Kidney capillary endothelial cell (primary cell): Measurements from ENCODE around the gene CCAR1.
"Not testable (repeated sequence)": the region's sequence is repeated elsewhere in the genome, so short reads cannot be mapped to it uniquely, and the experiment has no call there.

ENCODE experiments used
- DNase-seq: peaks from one replicate; pipeline ENCODE4 v3.0.0-alpha.2; 2018; ENCODE audit warnings: low spot score

CCAR1 gene

DNA sequence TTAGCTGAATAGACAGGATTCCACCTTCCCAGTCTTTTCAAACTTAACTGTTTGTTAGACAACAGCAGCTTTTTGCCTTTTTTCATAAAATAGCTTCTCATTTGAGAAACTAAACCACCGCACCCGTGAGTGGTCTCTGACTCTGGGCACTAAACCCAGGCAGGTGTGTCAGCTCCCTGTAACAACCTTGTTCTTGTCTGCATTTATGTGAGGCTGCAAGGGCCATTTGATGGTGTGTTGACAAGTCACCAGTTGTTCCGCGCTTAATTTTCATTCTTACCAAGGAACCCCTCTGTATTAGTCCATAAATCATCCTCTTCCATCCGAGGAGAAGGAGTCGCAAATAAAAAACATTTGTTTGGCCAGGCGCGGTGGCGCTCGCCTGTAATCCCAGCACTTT lies 107.8 kb downstream of the CCAR1 start:
- DNase-seq: no peak

DNA sequence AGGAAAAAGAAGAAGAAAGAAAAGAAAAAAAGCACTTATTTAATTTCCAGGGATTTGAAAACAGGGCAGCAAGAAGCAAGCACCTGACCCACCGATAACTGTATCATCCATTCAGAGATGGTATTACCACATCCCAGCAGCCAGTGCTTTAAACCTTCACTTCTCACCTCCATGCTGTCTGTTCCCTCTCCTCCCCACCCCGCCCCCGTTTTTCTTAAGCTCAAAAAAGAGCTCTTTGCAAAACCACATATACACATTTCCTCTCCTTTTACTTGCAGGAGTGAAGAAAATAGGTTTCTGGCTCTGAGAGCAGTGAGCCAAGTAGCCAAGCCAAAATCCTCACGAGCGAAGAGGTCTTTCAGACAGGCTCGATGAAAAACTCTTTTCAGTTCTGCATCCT lies 108.5 kb downstream of the CCAR1 start:
- DNase-seq: no peak

- DNase-seq: no peak
Measured at GRCh38 chr10:68829952-68830351, 108.9 kb downstream of the CCAR1 start.

DNA sequence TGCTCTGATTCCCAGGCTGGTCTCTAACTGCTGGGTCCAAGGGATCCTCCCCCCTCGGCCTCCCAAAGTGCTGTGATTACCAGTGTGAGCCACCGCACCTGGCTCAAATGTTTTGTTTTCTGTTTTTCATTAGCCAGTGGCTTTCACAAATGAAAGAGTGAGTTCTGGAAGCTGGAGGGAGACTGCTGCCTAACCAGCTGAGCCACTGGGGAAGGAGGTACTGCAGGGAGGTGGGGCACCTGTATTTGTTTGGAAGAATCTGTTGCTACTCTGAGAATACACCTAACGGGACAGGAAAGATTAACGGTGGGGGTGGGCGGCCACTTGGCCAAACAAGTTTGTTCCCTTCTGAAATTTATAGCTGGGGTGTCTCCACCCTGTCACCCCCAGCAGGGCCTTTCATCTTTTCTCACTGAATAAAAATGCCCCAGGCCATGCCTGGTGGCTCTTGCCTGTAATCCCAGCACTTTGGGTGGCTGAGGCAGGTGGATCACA lies 111.0 kb downstream of the CCAR1 start:
- DNase-seq: no peak

DNA sequence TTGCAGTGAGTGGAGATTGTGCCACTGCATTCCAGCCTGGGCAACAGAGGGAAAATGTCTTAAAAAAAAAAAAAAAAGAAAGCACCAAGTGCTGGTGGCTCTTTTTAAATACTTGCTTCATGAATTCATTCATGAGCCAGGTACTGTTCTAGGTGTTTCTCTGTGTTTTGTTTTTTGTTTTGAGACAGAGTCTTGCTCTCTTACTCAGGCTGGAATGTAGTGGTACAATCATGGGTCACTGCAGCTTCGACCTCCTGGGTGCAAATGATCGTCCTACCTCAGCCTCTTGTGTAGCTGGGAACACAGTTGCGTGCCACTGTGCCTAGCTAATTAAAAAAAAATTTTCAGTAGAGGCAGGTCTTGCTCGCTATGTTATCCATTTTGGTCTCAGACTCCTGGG lies 111.6 kb downstream of the CCAR1 start:
- no peak for DNase-seq

DNA sequence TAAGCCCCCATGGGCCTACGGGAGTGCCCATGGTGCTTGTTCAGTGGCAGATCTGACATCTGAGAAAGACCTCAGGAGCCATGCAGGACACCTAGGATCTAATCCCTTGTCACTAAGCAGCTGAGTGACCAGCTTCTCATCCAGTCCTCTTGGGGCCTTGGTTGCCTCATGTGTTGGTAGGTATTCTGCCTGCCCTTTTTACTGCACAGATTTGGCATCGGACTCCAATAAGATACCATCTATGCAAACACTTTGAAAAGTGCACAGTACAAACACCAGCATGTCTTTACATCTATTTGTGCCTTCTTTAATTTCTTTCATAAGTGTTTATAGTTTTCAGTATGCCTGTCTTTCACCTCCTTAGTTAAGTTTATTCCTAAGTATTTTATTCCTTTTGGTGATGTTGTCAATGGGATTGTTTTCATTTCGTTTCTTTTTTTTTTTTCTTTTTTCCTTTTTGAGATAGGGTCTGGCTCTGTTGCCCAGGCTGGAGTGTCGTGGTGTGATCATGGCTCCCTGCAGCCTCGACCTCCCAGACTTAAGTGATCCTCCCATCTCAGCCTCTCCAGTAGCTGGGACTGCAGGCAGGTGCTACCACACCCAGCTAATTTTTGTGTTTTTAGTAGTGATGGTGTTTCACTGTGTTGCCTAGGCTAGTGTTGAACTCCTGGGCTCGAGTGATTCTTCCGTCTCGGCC lies 116.7 kb downstream of the CCAR1 start:
- DNase-seq: no peak

DNA sequence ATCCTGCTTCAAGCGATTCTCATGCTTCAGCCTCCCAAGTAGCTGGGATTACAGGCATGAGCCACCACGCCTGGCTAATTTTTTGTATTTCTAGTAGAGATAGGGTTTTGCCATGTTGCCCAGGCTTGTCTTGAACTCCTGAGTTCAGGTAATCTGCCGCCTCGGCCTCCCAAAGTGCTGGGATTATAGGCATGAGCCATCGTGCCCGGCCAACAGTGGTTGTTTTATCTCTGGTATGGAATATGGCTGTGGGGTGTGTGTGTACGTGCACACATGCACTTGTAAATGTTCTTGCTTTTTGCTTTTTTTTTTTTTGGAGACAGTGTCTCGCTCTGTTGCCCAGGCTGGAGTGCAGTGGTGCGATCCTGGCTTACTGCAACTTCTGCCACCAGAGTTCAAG lies 119.6 kb downstream of the CCAR1 start:
- not testable (repeated sequence) for DNase-seq
